AG08395 (cell line): ENCODE results near the gene DNAI7.

Source experiments
- DNase-seq: peaks from one replicate; pipeline ENCODE4 v3.0.0; 2012; ENCODE audit warnings: mixed read lengths, low spot score

Gene DNAI7

GRCh38 chr12:25100194-25101091 is 94.5 kb downstream of the DNAI7 start:
- no peak for DNase-seq

DNA sequence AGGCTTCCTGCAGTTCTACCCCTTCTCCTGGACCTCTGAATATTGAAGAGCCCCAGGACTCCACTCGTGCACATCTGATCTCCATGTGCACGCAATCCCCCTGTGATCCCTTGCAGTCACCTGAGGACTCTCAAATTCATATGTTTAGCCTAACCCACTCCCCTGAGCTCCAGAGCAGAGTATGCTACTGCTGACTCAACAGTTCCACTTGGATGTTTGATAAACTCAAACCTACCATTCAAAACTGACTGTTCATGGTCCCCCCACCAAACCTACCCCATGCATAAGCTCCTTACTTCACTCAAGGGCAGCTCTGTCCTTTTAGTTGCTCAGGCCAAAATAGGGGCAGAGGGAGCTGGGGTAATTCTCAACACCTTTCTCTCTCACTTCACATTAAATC is 96.0 kb downstream of the DNAI7 start:
- no peak for DNase-seq

- DNase-seq: no peak
Measured at GRCh38 chr12:25089738-25090137, 105.2 kb downstream of the DNAI7 start.

- DNase-seq: no peak
Measured at GRCh38 chr12:25087596-25087995, 107.4 kb downstream of the DNAI7 start.

DNA sequence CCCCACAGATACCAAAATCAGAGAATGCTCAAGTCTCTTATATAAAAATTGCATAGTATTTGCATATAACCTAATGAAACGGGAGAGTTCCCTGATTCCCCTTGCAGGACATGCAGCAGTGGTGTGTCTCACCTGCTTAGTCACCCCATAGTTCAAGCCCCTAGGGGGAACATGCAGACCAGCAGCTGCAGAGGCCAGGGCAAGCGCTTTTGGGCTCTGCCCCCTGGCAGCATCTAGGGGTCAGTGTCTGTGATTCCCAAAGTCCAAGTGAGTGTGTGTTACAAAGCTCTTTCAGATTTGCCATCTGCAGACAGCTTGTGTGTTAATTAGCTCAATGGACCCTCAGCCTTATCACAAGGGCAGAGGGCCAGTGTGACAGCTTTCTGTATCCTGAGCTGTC is 110.1 kb downstream of the DNAI7 start:
- DNase-seq: no peak

DNA sequence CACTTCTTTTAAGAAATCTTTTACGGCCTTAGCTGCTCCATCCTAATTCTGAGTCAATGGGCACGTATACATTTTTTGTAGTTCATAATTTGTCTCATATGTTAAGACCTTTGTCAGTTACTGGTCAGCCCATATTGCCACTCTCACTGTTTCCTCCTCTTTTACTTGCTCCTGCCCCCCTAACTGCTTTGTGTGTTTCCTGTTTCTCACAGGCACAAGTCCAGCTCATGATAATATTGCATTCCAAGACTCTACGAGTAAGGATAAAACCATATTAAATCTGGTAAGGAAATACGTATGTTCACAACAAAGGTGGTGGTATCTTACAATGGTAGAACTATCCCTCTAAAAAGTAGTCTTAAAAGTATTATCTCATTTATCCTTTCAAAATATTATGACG is 111.7 kb downstream of the DNAI7 start:
- no peak for DNase-seq

DNA sequence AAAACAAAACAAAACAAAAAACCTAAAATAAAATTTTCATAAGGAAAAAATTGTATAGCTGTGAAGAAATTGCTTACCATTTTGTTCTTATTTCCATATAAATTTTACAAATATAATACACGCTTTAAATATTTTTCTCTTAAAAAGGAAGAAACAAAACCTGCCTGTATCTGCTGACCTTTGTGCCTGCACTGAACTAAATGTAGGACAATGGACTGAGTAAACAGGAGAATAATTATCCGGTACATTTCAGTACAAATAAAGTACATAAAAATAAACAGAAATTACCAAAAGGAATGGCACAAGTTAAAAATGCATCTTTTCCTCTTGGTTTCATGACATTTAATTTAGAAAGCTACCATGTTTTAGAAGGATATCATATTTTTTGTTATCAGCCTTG is 112.3 kb downstream of the DNAI7 start:
- no peak for DNase-seq

DNA sequence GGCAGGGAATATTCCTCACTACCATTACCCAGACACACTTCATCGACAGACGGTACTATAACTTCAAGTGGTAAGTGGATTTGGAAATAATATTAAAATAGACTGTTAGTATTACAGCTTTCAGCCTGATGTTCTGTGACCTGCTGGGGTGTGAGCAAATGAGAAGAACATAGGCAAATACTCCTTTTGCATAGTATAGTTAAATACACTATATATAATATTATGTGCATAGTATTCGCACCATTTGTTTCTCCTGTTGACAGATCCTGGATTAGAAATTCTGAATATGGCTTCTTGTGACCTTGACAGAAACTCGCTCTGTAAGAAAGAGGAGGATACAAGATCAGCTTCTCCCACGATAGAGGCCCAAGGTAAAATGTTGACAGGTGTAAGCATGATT is 115.6 kb downstream of the DNAI7 start:
- DNase-seq: no peak

DNA sequence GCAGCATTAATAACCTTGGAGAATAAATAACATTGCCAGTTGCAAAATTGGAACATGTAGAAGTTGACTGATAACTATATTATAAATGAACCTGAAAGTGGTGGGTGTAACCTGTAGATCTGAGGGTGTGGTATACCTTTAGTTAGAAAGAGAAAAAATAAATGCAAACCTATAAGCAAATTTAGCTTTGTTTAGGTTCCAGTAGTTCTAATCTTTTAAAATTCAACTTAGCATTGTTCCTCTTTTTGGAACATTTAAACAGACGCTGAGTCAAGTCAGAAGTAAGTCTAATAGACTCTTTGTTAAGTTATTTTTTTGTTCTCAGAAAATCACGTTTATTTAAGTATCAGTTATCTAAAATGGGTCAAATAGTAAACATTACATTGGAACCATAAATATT is 120.0 kb downstream of the DNAI7 start:
- DNase-seq: no peak

- DNase-seq: no peak
Measured at GRCh38 chr12:25074113-25074512, 120.8 kb downstream of the DNAI7 start.

- DNase-seq: no peak
Measured at GRCh38 chr12:25072906-25073650, 121.9 kb downstream of the DNAI7 start.

GRCh38 chr12:25071366-25071765 is 123.6 kb downstream of the DNAI7 start:
- DNase-seq: no peak

DNA sequence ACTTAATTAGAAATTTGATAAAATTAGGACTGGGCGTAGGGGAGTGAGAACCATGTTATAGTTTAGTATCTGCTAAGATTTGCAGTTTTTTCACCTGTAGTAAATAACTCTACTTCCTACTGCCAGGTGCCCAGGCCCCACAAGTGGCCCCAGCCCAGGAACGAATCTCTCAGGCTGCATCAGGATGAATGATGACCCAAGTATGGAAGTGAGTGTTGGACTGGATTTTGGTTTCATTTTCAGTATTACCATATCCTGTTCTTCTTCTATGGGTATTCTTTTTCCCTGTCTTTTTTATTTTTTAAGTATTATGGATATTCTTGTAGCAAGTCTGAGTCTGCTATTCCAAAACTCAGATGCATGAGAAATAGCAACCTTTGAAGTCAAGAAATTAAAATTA is 125.7 kb downstream of the DNAI7 start:
- DNase-seq: no peak

- no peak for DNase-seq
Measured at GRCh38 chr12:25065035-25065434, 129.9 kb downstream of the DNAI7 start.

- no peak for DNase-seq
Measured at GRCh38 chr12:25063873-25064628, 130.9 kb downstream of the DNAI7 start.

GRCh38 chr12:25058658-25059058 is 136.3 kb downstream of the DNAI7 start:
- no peak for DNase-seq
